Activated CD4-positive, alpha-beta memory T cell treated with anti-CD3 and anti-CD28 coated beads for 36 hours (primary cell): ENCODE results near the gene SGMS1. TPM values are rescaled to one million over a fixed set of nuclear protein-coding genes. Genes with fewer than 3 reads are reported as not detected.

Experiments
- CTCF ChIA-PET: fragments of 350-600 bp; sonication (Branson Sonifier 250); formaldehyde crosslinking; loops from one replicate; lab custom pipeline; 2021; ENCODE audit warnings: antibody characterized with exemption, inconsistent platforms; lab: Charles Lee
- POLR2A ChIA-PET: fragments of 350-600 bp; sonication (Branson Sonifier 250); formaldehyde crosslinking; loops from one replicate; lab custom pipeline; 2021; ENCODE audit warnings: antibody characterized with exemption; lab: Charles Lee
- DNase-seq: peaks from one replicate; pipeline ENCODE4 v3.0.0-alpha.2; 2020
- H3K27ac Mint-ChIP-seq: one replicate; pipeline ENCODE4 v1.8.0; 2021; ENCODE audit warnings: mixed read lengths
- H3K27me3 Mint-ChIP-seq: one replicate; pipeline ENCODE4 v1.8.0; 2021; ENCODE audit warnings: mixed read lengths
- H3K36me3 Mint-ChIP-seq: one replicate; pipeline ENCODE4 v1.8.0; 2021; ENCODE audit warnings: mixed read lengths
- H3K4me1 Mint-ChIP-seq: one replicate; pipeline ENCODE4 v1.8.0; 2021; ENCODE audit warnings: low read depth, mixed read lengths
- H3K4me3 Mint-ChIP-seq: one replicate; pipeline ENCODE4 v1.8.0; 2021; ENCODE audit warnings: mild to moderate bottlenecking, mixed read lengths
- H3K9me3 Mint-ChIP-seq: one replicate; pipeline ENCODE4 v1.8.0; 2021; ENCODE audit warnings: mixed read lengths
- intact Hi-C: fragments of 100-400 bp; cut with micrococcal nuclease; formaldehyde crosslinking; loops from one replicate; pipeline ENCODE4 v1.15.1; 2023
- total RNA-seq, 2 experiments: library from RNA; stranded (reverse); gene quantifications; one replicate each; pipeline ENCODE4 v1.2.3, GENCODE V29; 2021

Gene SGMS1
- total RNA-seq, 2 experiments from 2014 or later, result 6.8 to 7.2 TPM

- CTCF ChIA-PET, result interaction anchor here (0.6 kb wide), 1 partner anchor 8 kb away, joined by 5 read pairs; no protein-coding TSS in a partner anchor
- H3K36me3 Mint-ChIP-seq, result peaks cover 13% of the 10 kb centered on the region
- intact Hi-C loops, result no loop called here
- no peaks in the 10 kb centered on the region for H3K27me3 Mint-ChIP-seq
- H3K27ac Mint-ChIP-seq, result no peak overlapping the region
- no peaks in the 10 kb centered on the region for H3K9me3 Mint-ChIP-seq
- POLR2A ChIA-PET, result no interaction called here
- H3K4me1 Mint-ChIP-seq, result peaks cover 13% of the 10 kb centered on the region
- no peak for DNase-seq
- no peak overlapping the region for H3K4me3 Mint-ChIP-seq
Measured at GRCh38 chr10:50523357-50523756, 100.4 kb downstream of the SGMS1 start.

GRCh38 chr10:50522908-50523307 is 100.8 kb downstream of the SGMS1 start:
- Mint-ChIP-seq H3K4me1 (peaks cover 9% of the 10 kb centered on the region), H3K9me3 (no peaks in the 10 kb centered on the region), H3K27ac (no peak overlapping the region), H3K27me3 (no peaks in the 10 kb centered on the region), H3K36me3 (peaks cover 15% of the 10 kb centered on the region), H3K4me3 (no peak overlapping the region)
- DNase-seq, result no peak
- intact Hi-C loops, result no loop called here
- ChIA-PET CTCF (interaction anchor here (0.6 to 1.0 kb wide), 2 partner anchors 8 to 19 kb away, joined by 3 to 5 read pairs; no protein-coding TSS in a partner anchor), POLR2A (no interaction called here)

GRCh38 chr10:50520115-50520514 is 103.6 kb downstream of the SGMS1 start:
- Mint-ChIP-seq H3K4me1 (peaks cover 11% of the 10 kb centered on the region), H3K36me3 (peaks cover 17% of the 10 kb centered on the region), H3K27me3 (no peaks in the 10 kb centered on the region), H3K9me3 (no peaks in the 10 kb centered on the region), H3K27ac (no peak overlapping the region), H3K4me3 (no peak overlapping the region)
- ChIA-PET POLR2A (no interaction called here), CTCF (no interaction called here)
- intact Hi-C loops, result no loop called here
- DNase-seq, result no peak

DNA sequence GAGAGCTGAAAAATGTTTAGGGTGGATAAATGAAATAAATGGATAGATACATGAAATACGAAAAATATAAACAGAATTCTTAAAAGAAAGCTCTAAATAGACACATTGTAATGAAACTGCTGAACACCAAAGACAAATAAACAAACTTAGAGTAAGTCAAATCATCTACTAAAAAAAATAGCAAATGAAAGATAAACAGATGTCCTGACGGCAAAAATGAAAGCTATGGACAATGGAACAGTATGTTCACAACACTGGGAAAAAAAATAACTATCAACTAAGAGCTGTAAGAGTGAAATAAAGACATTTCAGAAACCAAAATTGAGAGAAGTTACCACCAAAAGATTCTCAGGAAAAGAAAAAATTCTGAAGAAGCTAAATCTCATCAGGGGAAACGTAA is 106.1 kb downstream of the SGMS1 start:
- ChIA-PET CTCF (interaction anchor here (0.6 kb wide), 1 partner anchor 11 kb away, joined by 3 read pairs; no protein-coding TSS in a partner anchor), POLR2A (no interaction called here)
- Mint-ChIP-seq H3K4me1 (peaks cover 29% of the 10 kb centered on the region), H3K4me3 (no peak overlapping the region), H3K36me3 (peaks cover 17% of the 10 kb centered on the region), H3K27me3 (no peaks in the 10 kb centered on the region), H3K9me3 (no peaks in the 10 kb centered on the region), H3K27ac (no peak overlapping the region)
- intact Hi-C loops, result no loop called here
- no peak for DNase-seq

DNA sequence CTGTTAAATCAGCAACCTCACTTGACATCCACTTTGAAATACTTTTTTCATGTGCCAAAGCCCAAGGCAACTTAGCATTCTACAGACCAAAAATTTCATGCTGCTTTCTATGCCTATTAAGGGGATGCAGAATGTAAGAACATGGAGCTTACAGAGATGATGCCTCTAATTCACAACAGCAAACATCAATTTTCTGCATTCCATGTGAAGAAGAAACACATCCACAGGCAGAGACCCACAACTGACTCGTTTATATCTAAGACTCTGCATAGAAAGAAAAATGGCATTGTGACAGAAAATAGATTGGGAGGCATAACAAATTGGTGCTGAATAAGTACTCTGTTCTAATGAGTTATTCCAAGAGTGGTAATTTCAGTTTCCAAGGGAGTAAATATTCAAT is 107.6 kb downstream of the SGMS1 start:
- no peaks in the 10 kb centered on the region for H3K27me3 Mint-ChIP-seq
- no peak for DNase-seq
- H3K4me3 Mint-ChIP-seq, result no peak overlapping the region
- ChIA-PET POLR2A (no interaction called here), CTCF (no interaction called here)
- H3K9me3 Mint-ChIP-seq, result no peaks in the 10 kb centered on the region
- no peak overlapping the region for H3K27ac Mint-ChIP-seq
- intact Hi-C loops, result no loop called here
- H3K36me3 Mint-ChIP-seq, result peaks cover 17% of the 10 kb centered on the region
- peaks cover 44% of the 10 kb centered on the region for H3K4me1 Mint-ChIP-seq

- no peak for DNase-seq
- H3K27ac Mint-ChIP-seq, result no peak overlapping the region
- H3K36me3 Mint-ChIP-seq, result peaks cover 17% of the 10 kb centered on the region
- peaks cover 50% of the 10 kb centered on the region for H3K4me1 Mint-ChIP-seq
- ChIA-PET POLR2A (no interaction called here), CTCF (no interaction called here)
- intact Hi-C loops, result no loop called here
- H3K9me3 Mint-ChIP-seq, result no peaks in the 10 kb centered on the region
- H3K27me3 Mint-ChIP-seq, result no peaks in the 10 kb centered on the region
- no peak overlapping the region for H3K4me3 Mint-ChIP-seq
Measured at GRCh38 chr10:50515420-50515819, 108.3 kb downstream of the SGMS1 start.

GRCh38 chr10:50514995-50515394 is 108.8 kb downstream of the SGMS1 start:
- POLR2A ChIA-PET, result no interaction called here
- peaks cover 53% of the 10 kb centered on the region for H3K4me1 Mint-ChIP-seq

GRCh38 chr10:50513956-50514355 is 109.8 kb downstream of the SGMS1 start:
- no peak overlapping the region for H3K4me3 Mint-ChIP-seq
- DNase-seq, result no peak
- H3K4me1 Mint-ChIP-seq, result peaks cover 61% of the 10 kb centered on the region
- ChIA-PET CTCF (interaction anchor here (0.5 to 1.1 kb wide), 3 partner anchors 25 to 105 kb away, joined by 3 to 7 read pairs (median 4); no protein-coding TSS in a partner anchor), POLR2A (interaction anchor here (1.5 to 2.1 kb wide), 3 partner anchors 25 to 123 kb away, joined by 6 to 11 read pairs (median 8); no protein-coding TSS in a partner anchor)
- H3K27ac Mint-ChIP-seq, result no peak overlapping the region
- H3K9me3 Mint-ChIP-seq, result no peaks in the 10 kb centered on the region
- intact Hi-C loops, result no loop called here
- H3K36me3 Mint-ChIP-seq, result peaks cover 13% of the 10 kb centered on the region
- peaks cover 3% of the 10 kb centered on the region for H3K27me3 Mint-ChIP-seq

More at GRCh38 chr10:50514995-50515394, 108.8 kb downstream of the SGMS1 start:
- no peak for DNase-seq
- CTCF ChIA-PET, result interaction anchor here (1.1 kb wide), 1 partner anchor 24 kb away, joined by 3 read pairs; no protein-coding TSS in a partner anchor
- Mint-ChIP-seq H3K4me3 (no peak overlapping the region), H3K27me3 (no peaks in the 10 kb centered on the region), H3K27ac (no peak overlapping the region), H3K9me3 (no peaks in the 10 kb centered on the region), H3K36me3 (peaks cover 17% of the 10 kb centered on the region)
- intact Hi-C loops, result no loop called here

DNA sequence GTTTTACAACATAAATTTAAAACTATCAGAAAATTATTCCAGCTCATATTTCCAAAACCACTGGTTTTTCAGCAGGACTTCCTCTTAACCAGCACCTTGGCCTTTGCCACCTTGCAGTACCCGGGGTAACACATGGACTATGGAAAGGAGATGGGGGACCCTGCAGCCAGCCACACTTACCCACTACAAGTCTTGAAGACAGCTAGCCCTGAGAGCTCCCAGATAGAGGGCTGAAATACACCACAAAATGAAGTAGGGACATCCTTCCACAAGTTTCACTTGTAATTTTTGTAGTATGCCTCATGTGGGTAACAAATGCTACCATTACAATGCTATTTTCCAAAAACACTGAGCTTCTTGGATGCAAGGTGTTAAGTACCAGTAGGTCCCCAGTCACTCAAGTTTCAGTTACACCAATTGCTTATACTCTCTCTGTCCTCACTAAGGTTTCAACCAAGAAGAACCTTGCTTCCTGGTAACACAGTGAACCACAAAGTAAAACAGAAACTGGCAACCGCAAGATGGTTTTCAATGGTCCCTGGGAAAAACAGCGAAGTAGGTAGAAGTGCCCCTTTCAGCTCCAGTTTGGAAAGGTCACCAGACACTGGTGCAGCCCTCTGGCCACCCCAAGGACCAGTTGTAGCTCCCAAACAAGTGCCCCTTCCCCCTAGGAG is 110.9 kb downstream of the SGMS1 start:
- Mint-ChIP-seq H3K27me3 (peaks cover 3% of the 10 kb centered on the region), H3K36me3 (peaks cover 7% of the 10 kb centered on the region), H3K27ac (no peak overlapping the region), H3K4me1 (peaks cover 70% of the 10 kb centered on the region), H3K9me3 (no peaks in the 10 kb centered on the region), H3K4me3 (no peak overlapping the region)
- CTCF ChIA-PET, result interaction anchor here (0.7 to 1.6 kb wide), 6 partner anchors 24 to 237 kb away, joined by 3 to 7 read pairs (median 4); no protein-coding TSS in a partner anchor
- POLR2A ChIA-PET, result interaction anchor here (0.8 to 2.1 kb wide), 10 partner anchors 11 to 124 kb away, joined by 3 to 13 read pairs (median 6); no protein-coding TSS in a partner anchor
- peak; percentile 52 for DNase-seq
- intact Hi-C loops, result no loop called here

- POLR2A ChIA-PET, result interaction anchor here (1.3 to 2.1 kb wide), 6 partner anchors 10 to 115 kb away, joined by 3 to 13 read pairs (median 6); no protein-coding TSS in a partner anchor
- intact Hi-C loops, result no loop called here
- Mint-ChIP-seq H3K36me3 (peaks cover 7% of the 10 kb centered on the region), H3K4me1 (peaks cover 77% of the 10 kb centered on the region), H3K27me3 (peaks cover 3% of the 10 kb centered on the region), H3K9me3 (no peaks in the 10 kb centered on the region), H3K27ac (peak overlapping the region; percentile 1), H3K4me3 (no peak overlapping the region)
- no peak for DNase-seq
- CTCF ChIA-PET, result interaction anchor here (0.8 to 1.6 kb wide), 4 partner anchors 25 to 236 kb away, joined by 3 to 7 read pairs (median 4); no protein-coding TSS in a partner anchor
Measured at GRCh38 chr10:50512214-50512595, 111.6 kb downstream of the SGMS1 start.

GRCh38 chr10:50511492-50512213 is 112.1 kb downstream of the SGMS1 start:
- Mint-ChIP-seq H3K4me1 (peaks cover 78% of the 10 kb centered on the region), H3K36me3 (peaks cover 4% of the 10 kb centered on the region), H3K4me3 (no peak overlapping the region), H3K9me3 (no peaks in the 10 kb centered on the region), H3K27ac (peak overlapping the region; percentile 1), H3K27me3 (peaks cover 3% of the 10 kb centered on the region)
- DNase-seq, result peak; percentile 48
- intact Hi-C loops, result no loop called here
- ChIA-PET CTCF (interaction anchor here (0.8 to 1.6 kb wide), 4 partner anchors 25 to 236 kb away, joined by 3 to 7 read pairs (median 4); no protein-coding TSS in a partner anchor), POLR2A (interaction anchor here (1.3 to 2.1 kb wide), 4 partner anchors 9 to 115 kb away, joined by 3 to 9 read pairs (median 6); no protein-coding TSS in a partner anchor)
